ENCODE measurements around the gene SIX6. TPM values are rescaled to one million over a fixed set of nuclear protein-coding genes. Genes with fewer than 3 reads are reported as not detected.

Gene SIX6
- polyA plus RNA-seq, 1 experiment = not detected

DNA sequence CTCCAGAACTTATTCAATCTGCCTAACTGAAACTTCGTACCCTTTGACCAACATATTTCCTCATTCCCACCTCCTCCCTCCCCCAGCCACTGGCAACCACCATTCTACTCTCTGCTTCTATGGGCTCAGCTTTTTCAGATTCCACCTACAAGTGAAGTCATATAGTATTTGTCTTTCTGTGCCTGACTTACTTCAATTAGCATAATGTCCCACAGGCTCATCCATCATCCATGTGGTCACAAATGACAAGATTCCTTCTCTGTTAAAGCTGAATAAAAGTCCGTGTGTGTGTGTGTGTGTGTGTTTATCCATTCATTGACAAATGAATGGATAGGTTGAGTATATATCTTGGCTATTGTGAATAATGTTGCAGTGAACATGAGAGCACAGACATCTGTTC, 21.7 kb upstream of the SIX6 start:
- POLR2A ChIA-PET = no interaction called here
- Histone ChIP-seq H3K27me3 (ENCODE audit: control insufficient read depth, insufficient read depth, low read length) (peaks cover 31% of the 10 kb centered on the region), H3K9me3 (ENCODE audit: control insufficient read depth, insufficient read depth, low read length) (peaks cover 6% of the 10 kb centered on the region; the same call in 1 of the 2 replicates), H3K27ac (ENCODE audit: low read depth, low read length) (no peak overlapping the region), H3K4me3 (ENCODE audit: low read depth, low read length) (no peak overlapping the region)
- CTCF ChIA-PET = interaction anchor here (1.0 kb wide), 1 partner anchor 137 kb away, joined by 4 read pairs; no protein-coding TSS in a partner anchor
- DNase-seq (ENCODE audit: low read depth, low spot score) = no peak
- no peak for TF ChIP-seq CTCF (IDR thresholded peaks at IDR 0.05; ENCODE audit: low read depth, low read length)

- H3K9me3 ChIP-seq (ENCODE audit: control insufficient read depth, insufficient read depth, low read length) = peaks cover 6% of the 10 kb centered on the region; the same call in 1 of the 2 replicates
- ChIA-PET POLR2A (no interaction called here), CTCF (interaction anchor here (1.7 kb wide), 1 partner anchor 157 kb away, joined by 5 read pairs; no protein-coding TSS in a partner anchor)
- H3K4me3 ChIP-seq (ENCODE audit: low read depth, low read length) = no peak overlapping the region
- H3K27me3 ChIP-seq (ENCODE audit: control insufficient read depth, insufficient read depth, low read length) = peaks cover 31% of the 10 kb centered on the region
- no peak for DNase-seq (ENCODE audit: low read depth, low spot score)
- no peak overlapping the region for H3K27ac ChIP-seq (ENCODE audit: low read depth, low read length)
- TF ChIP-seq CTCF (IDR thresholded peaks at IDR 0.05; ENCODE audit: low read depth, low read length) = peak; percentile 33; the same call in 1 of the 2 replicates
These were observed 20.8 kb upstream of the SIX6 start for GRCh38 chr14:60488175-60488574.

GRCh38 chr14:60490270-60490669, 18.7 kb upstream of the SIX6 start:
- Histone ChIP-seq H3K27ac (ENCODE audit: low read depth, low read length) (no peak overlapping the region), H3K9me3 (ENCODE audit: control insufficient read depth, insufficient read depth, low read length) (peaks cover 6% of the 10 kb centered on the region; the same call in 1 of the 2 replicates), H3K27me3 (ENCODE audit: control insufficient read depth, insufficient read depth, low read length) (peaks cover 26% of the 10 kb centered on the region), H3K4me3 (ENCODE audit: low read depth, low read length) (no peak overlapping the region)
- ChIA-PET CTCF (interaction anchor here (1.1 kb wide), 1 partner anchor 24 kb away, joined by 3 read pairs; no protein-coding TSS in a partner anchor), POLR2A (no interaction called here)
- TF ChIP-seq CTCF (IDR thresholded peaks at IDR 0.05; ENCODE audit: low read depth, low read length) = no peak
- no peak for DNase-seq (ENCODE audit: low read depth, low spot score)

DNA sequence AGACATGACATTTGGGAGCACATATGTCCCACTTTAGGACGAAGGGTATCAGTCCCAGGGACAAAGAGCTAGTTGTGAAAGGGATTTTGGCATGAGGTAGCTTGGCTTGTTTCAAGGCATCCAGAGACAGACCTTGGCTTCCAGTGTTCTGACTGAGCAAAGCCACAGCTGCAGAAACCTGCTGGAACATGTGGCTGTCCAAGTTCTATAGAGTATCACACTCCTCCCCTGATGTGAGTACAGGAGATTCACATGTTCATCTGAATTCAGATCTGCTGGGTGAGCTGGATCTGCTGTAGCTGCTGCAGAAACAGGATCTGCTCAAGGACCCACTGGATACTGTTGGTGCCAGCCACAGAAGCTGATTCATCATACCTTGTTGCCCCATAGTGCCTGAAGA, 13.0 kb upstream of the SIX6 start:
- POLR2A ChIA-PET = no interaction called here
- CTCF ChIA-PET = interaction anchor here (1.3 kb wide), 1 partner anchor 65 kb away, joined by 4 read pairs; no protein-coding TSS in a partner anchor

More for the DNA sequence above, 13.0 kb upstream of the SIX6 start:
- Histone ChIP-seq H3K27ac (ENCODE audit: low read depth, low read length) (no peak overlapping the region), H3K4me3 (ENCODE audit: low read depth, low read length) (no peak overlapping the region), H3K27me3 (ENCODE audit: control insufficient read depth, insufficient read depth, low read length) (peaks cover 11% of the 10 kb centered on the region), H3K9me3 (ENCODE audit: control insufficient read depth, insufficient read depth, low read length) (no peaks in the 10 kb centered on the region)
- TF ChIP-seq CTCF (IDR thresholded peaks at IDR 0.05; ENCODE audit: low read depth, low read length) = no peak
- no peak for DNase-seq (ENCODE audit: low read depth, low spot score)

Measured in AG04450 (cell line).